Activated naive CD4-positive, alpha-beta T cell treated with anti-CD3 and anti-CD28 coated beads, Interleukin-2, amount 50 U/mL, for 72 hours (primary cell): ENCODE results near the gene THUMPD2. TPM values are rescaled to one million over a fixed set of nuclear protein-coding genes. Genes with fewer than 3 reads are reported as not detected.

ENCODE experiments used
- ATAC-seq, 2 donors: fragments of 150-1000 bp; cut with Tn5 transposase; 2 replicates each; pipeline ENCODE4 v1.10.0; 2021; ENCODE audit warnings: mild to moderate bottlenecking in 2 of 2, moderate library complexity in 2 of 2
- DNase-seq, 2 donors: peaks; one replicate each; pipeline ENCODE4 v3.0.0; 2021 to 2022; ENCODE audit warnings: low spot score in 2 of 2
- H3K27ac Mint-ChIP-seq, 2 donors: one replicate each; pipeline ENCODE4 v1.8.0; 2022; ENCODE audit warnings: mild to moderate bottlenecking in 2 of 2, mixed read lengths in 2 of 2
- H3K36me3 Mint-ChIP-seq, 2 donors: one replicate each; pipeline ENCODE4 v1.8.0; 2022; ENCODE audit warnings: mixed read lengths in 2 of 2
- H3K9me3 Mint-ChIP-seq, 2 donors: one replicate each; pipeline ENCODE4 v1.8.0; 2022; ENCODE audit warnings: mixed read lengths in 2 of 2
- total RNA-seq, 2 donors: library from RNA; stranded (reverse); gene quantifications; one replicate each; pipeline ENCODE4 v1.2.3, GENCODE V29; 2022

The THUMPD2 gene
- total RNA-seq, 2 donors from 2014 or later, result 12.8 to 14.0 TPM

GRCh38 chr2:39778233-39778632, 825 bp downstream of the THUMPD2 start:
- ATAC-seq, result no peak
- H3K9me3 Mint-ChIP-seq, result no peaks in the 10 kb centered on the region

GRCh38 chr2:39772812-39773152, 6.3 kb downstream of the THUMPD2 start:
- Mint-ChIP-seq H3K27ac (peak overlapping the region in 1 of 2 donors; percentile 72), H3K36me3 (peaks cover 7 to 45% of the 10 kb centered on the region in 2 donors), H3K9me3 (no peaks in the 10 kb centered on the region)
- ATAC-seq (no peak), DNase-seq (no peak)

More at GRCh38 chr2:39778233-39778632, 825 bp downstream of the THUMPD2 start:
- DNase-seq, result no peak
- Mint-ChIP-seq H3K27ac (peak overlapping the region; percentile 92 to 97), H3K36me3 (peaks cover 18 to 36% of the 10 kb centered on the region in 2 donors)

- Mint-ChIP-seq H3K9me3 (no peaks in the 10 kb centered on the region), H3K27ac (peak overlapping the region in 1 of 2 donors; percentile 72)
These were observed 6.8 kb downstream of the THUMPD2 start for GRCh38 chr2:39772086-39772811.

GRCh38 chr2:39762448-39762847, 16.6 kb downstream of the THUMPD2 start:
- Mint-ChIP-seq H3K27ac (no peak overlapping the region), H3K36me3 (peaks cover 28 to 43% of the 10 kb centered on the region in 2 donors), H3K9me3 (no peaks in the 10 kb centered on the region)
- DNase-seq (no peak), ATAC-seq (no peak)

More at GRCh38 chr2:39772086-39772811, 6.8 kb downstream of the THUMPD2 start:
- H3K36me3 Mint-ChIP-seq, result peaks cover 2 to 39% of the 10 kb centered on the region in 2 donors
- no peak for DNase-seq
- ATAC-seq, result peak; percentile 91 to 94

GRCh38 chr2:39757156-39757555, 21.9 kb downstream of the THUMPD2 start:
- DNase-seq (no peak), ATAC-seq (no peak)
- no peak overlapping the region for H3K27ac Mint-ChIP-seq
- no peaks in the 10 kb centered on the region for H3K9me3 Mint-ChIP-seq
- peaks cover 36 to 55% of the 10 kb centered on the region in 2 donors for H3K36me3 Mint-ChIP-seq

- DNase-seq (no peak), ATAC-seq (no peak)
- peaks cover 35 to 49% of the 10 kb centered on the region in 2 donors for H3K36me3 Mint-ChIP-seq
- no peaks in the 10 kb centered on the region for H3K9me3 Mint-ChIP-seq
- no peak overlapping the region for H3K27ac Mint-ChIP-seq
These were observed 23.6 kb downstream of the THUMPD2 start for GRCh38 chr2:39755466-39755865.

GRCh38 chr2:39743269-39743776, 35.7 kb downstream of the THUMPD2 start:
- peaks cover 11 to 39% of the 10 kb centered on the region in 2 donors for H3K36me3 Mint-ChIP-seq
- H3K27ac Mint-ChIP-seq, result no peak overlapping the region
- no peak for DNase-seq
- no peaks in the 10 kb centered on the region for H3K9me3 Mint-ChIP-seq
- no peak for ATAC-seq

GRCh38 chr2:39741871-39742270, 37.2 kb downstream of the THUMPD2 start:
- no peak for ATAC-seq
- H3K27ac Mint-ChIP-seq, result peak overlapping the region in 1 of 2 donors; percentile 66
- H3K36me3 Mint-ChIP-seq, result peaks cover 22 to 47% of the 10 kb centered on the region in 2 donors
- H3K9me3 Mint-ChIP-seq, result no peaks in the 10 kb centered on the region
- DNase-seq, result no peak

GRCh38 chr2:39739386-39739785, 39.7 kb downstream of the THUMPD2 start:
- Mint-ChIP-seq H3K36me3 (peaks cover 35 to 59% of the 10 kb centered on the region in 2 donors), H3K9me3 (peaks cover 0 to 4% of the 10 kb centered on the region in 2 donors), H3K27ac (no peak overlapping the region)
- ATAC-seq (no peak), DNase-seq (no peak)

GRCh38 chr2:39738936-39739335, 40.1 kb downstream of the THUMPD2 start:
- Mint-ChIP-seq H3K27ac (no peak overlapping the region), H3K36me3 (peaks cover 40 to 64% of the 10 kb centered on the region in 2 donors), H3K9me3 (peaks cover 0 to 4% of the 10 kb centered on the region in 2 donors)
- no peak for ATAC-seq
- DNase-seq, result no peak

- Mint-ChIP-seq H3K9me3 (peaks cover 0 to 4% of the 10 kb centered on the region in 2 donors), H3K27ac (peak overlapping the region in 1 of 2 donors; percentile 13), H3K36me3 (peaks cover 43 to 59% of the 10 kb centered on the region in 2 donors)
- DNase-seq (no peak), ATAC-seq (no peak)
These were observed 41.4 kb downstream of the THUMPD2 start for GRCh38 chr2:39737661-39738060.

- Mint-ChIP-seq H3K36me3 (peaks cover 42 to 58% of the 10 kb centered on the region in 2 donors), H3K9me3 (peaks cover 0 to 4% of the 10 kb centered on the region in 2 donors), H3K27ac (no peak overlapping the region)
- DNase-seq, result no peak
- no peak for ATAC-seq
These were observed 42.4 kb downstream of the THUMPD2 start for GRCh38 chr2:39736640-39737039.

GRCh38 chr2:39735648-39736047, 43.4 kb downstream of the THUMPD2 start:
- Mint-ChIP-seq H3K27ac (no peak overlapping the region), H3K36me3 (peaks cover 38 to 52% of the 10 kb centered on the region in 2 donors), H3K9me3 (peaks cover 0 to 4% of the 10 kb centered on the region in 2 donors)
- DNase-seq (no peak), ATAC-seq (no peak)

- peaks cover 0 to 4% of the 10 kb centered on the region in 2 donors for H3K9me3 Mint-ChIP-seq
- DNase-seq (no peak), ATAC-seq (no peak)
- peaks cover 35 to 54% of the 10 kb centered on the region in 2 donors for H3K36me3 Mint-ChIP-seq
- H3K27ac Mint-ChIP-seq, result peak overlapping the region in 1 of 2 donors; percentile 18
These were observed 44.6 kb downstream of the THUMPD2 start for GRCh38 chr2:39734445-39734844.

- Mint-ChIP-seq H3K9me3 (peaks cover 0 to 4% of the 10 kb centered on the region in 2 donors), H3K36me3 (peaks cover 32 to 47% of the 10 kb centered on the region in 2 donors), H3K27ac (no peak overlapping the region)
- no peak for DNase-seq
- no peak for ATAC-seq
These were observed 45.9 kb downstream of the THUMPD2 start for GRCh38 chr2:39733070-39733674.

- no peak for DNase-seq
- ATAC-seq, result no peak
- no peak overlapping the region for H3K27ac Mint-ChIP-seq
- H3K9me3 Mint-ChIP-seq, result peaks cover 0 to 4% of the 10 kb centered on the region in 2 donors
- peaks cover 26 to 41% of the 10 kb centered on the region in 2 donors for H3K36me3 Mint-ChIP-seq
These were observed 46.6 kb downstream of the THUMPD2 start for GRCh38 chr2:39732482-39732881.

GRCh38 chr2:39731546-39731945, 47.5 kb downstream of the THUMPD2 start:
- H3K9me3 Mint-ChIP-seq, result peaks cover 0 to 4% of the 10 kb centered on the region in 2 donors
- DNase-seq (no peak), ATAC-seq (no peak)
- peaks cover 22 to 34% of the 10 kb centered on the region in 2 donors for H3K36me3 Mint-ChIP-seq
- H3K27ac Mint-ChIP-seq, result no peak overlapping the region
